22Rv1 (cell line): Measurements from ENCODE around the gene YJU2.
A peak's percentile ranks its signal among the peaks of the same experiment; 100 is the strongest.

Experiments
- H3K27ac ChIP-seq: fragments of 450-650 bp; 2 replicates; pipeline ENCODE4 v1.5.1; 2017
- CTCF ChIP-seq: fragments of 450-650 bp; IDR thresholded peaks from 2 replicates; pipeline ENCODE4 v1.5.1; 2017; ENCODE audit warnings: mild to moderate bottlenecking
- ZFX ChIP-seq: fragments of 450-650 bp; IDR thresholded peaks from 2 replicates; pipeline ENCODE4 v1.6.1; 2017; ENCODE audit warnings: antibody characterized with exemption, borderline replicate concordance

The YJU2 gene

GRCh38 chr19:4277191-4277696, 30.4 kb downstream of the YJU2 start:
- TF ChIP-seq ZFX (no peak), CTCF (no peak)
- H3K27ac ChIP-seq: no peak overlapping the region

GRCh38 chr19:4278010-4278409, 31.1 kb downstream of the YJU2 start:
- H3K27ac ChIP-seq: no peak overlapping the region
- TF ChIP-seq CTCF (no peak), ZFX (no peak)

- TF ChIP-seq CTCF (no peak), ZFX (no peak)
- no peak within 1 kb of the TSS for H3K27ac ChIP-seq
Observed at GRCh38 chr19:4278419-4279266, 31.8 kb downstream of the YJU2 start, which contains the start of gene SHD. Gene SHD, plus strand, starts transcription at chr19:4279266. Its CDS starts 798 bp downstream, at chr19:4280064.

- H3K27ac ChIP-seq: no peak overlapping the region
- TF ChIP-seq CTCF (no peak), ZFX (no peak)
Observed at GRCh38 chr19:4279267-4279529, 32.3 kb downstream of the YJU2 start.

- TF ChIP-seq CTCF: peak; percentile 45; the same call in 1 of the 2 replicates
- no peak for TF ChIP-seq ZFX
- H3K27ac ChIP-seq: no peak overlapping the region
Observed at GRCh38 chr19:4279530-4280422, 32.9 kb downstream of the YJU2 start.

GRCh38 chr19:4284176-4284958, 37.5 kb downstream of the YJU2 start:
- no peak for TF ChIP-seq CTCF
- no peak for TF ChIP-seq ZFX
- H3K27ac ChIP-seq: peak overlapping the region; percentile 69
